Activated CD4-positive, alpha-beta T cell treated with anti-CD3 and anti-CD28 coated beads, Interleukin-2, amount 50 U/mL, for 24 hours (primary cell): ENCODE results near the gene KLF6.
A peak's percentile ranks its signal among the peaks of the same experiment; 100 is the strongest.

Experiments
- DNase-seq, 2 donors: peaks; one replicate each; pipeline ENCODE4 v3.0.0-alpha.2; 2020; ENCODE audit warnings: low read depth in 1 of 2, low spot score in 1 of 2

The KLF6 gene

GRCh38 chr10:3811291-3811870 is 26.4 kb upstream of the KLF6 start:
- peak in 1 of 2 donors; percentile 57 for DNase-seq

GRCh38 chr10:3808689-3809199 is 23.7 kb upstream of the KLF6 start:
- DNase-seq: no peak

- no peak for DNase-seq
Measured at GRCh38 chr10:3807928-3808496, 23.0 kb upstream of the KLF6 start.

DNA sequence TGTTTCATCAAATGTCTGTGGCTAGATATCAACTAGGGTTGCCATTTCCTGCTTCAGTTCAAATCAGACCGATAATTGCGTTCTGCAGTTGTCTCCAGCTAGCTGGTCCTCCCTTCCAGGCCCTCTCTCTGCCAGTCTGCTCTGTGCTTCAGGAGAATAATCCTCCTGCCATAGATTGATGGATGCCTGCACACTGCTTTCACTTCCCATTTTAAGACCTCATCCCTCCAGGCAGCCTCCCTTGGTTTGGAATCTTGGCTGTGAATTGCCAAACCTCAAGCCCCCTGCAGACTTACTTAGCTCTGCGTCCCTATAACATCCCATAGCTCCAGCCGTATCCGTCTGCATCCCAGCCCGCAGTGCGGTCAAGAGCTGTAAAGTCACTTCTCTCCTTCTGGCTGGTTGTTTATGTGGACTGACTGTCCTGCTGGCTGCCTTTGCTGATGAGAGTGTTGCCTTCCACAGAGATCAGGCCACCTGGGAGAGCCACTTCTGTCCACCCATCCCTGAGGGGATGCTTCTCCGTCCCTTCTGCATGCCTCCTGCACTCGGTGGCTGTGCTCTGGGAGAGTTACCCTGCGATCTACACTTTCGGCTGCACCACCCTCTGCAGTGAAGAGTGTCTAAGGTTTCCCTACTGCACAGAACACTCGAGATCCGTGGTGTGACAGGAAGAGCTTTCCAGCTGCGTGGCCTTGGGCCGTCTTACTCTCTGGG is 22.4 kb upstream of the KLF6 start:
- DNase-seq: no peak

DNA sequence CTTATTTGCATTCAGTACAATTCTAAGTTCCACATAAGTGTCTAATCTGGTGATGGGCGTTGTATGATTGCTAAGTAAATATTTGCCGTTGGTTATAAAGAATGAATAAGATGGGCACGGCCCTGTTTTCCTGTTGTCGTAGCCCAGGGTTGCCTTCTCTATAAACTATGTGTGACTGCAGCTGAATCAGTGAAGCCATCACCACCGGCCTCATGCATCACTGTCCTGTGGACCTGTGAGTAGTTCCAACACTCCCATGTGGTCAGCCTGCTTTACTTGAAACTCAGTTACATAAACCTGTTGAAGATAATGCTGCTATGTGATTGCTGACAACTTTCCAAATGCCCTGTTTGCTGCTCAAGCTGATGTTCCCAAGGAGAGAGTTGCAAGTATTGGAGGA is 21.6 kb upstream of the KLF6 start:
- no peak for DNase-seq

DNA sequence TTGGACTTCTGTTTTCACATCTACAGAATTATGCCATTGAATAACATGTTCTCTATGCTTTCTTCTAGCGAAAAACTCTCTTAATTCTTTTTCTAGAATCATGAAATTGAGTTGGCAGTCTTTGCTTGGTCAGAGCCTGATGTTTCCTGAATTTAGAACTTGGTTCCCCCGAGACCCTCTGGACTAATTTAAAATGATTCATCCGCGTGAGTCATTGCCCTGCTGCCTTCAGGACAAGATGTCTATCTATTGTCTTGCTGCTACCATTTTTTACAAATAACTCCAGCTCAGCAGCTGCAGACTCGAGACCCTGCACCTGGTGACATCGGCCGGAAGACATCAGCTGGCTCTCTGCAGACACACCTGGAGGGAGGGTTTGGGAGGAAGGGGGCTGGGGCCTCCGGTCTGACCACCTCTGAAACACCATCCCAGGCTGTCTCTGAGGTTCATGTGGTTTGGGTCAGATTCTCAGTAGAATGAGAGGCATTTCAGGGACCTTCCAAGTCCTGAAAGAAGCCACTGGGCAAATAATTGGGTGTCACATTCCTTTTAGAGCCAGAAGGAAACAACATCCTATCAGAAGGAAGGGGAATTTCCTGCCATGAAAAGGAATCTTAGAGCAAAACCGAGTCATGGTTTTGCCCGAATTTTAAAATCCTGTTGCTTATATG is 20.9 kb upstream of the KLF6 start:
- peak in 1 of 2 donors; percentile 41 for DNase-seq

DNA sequence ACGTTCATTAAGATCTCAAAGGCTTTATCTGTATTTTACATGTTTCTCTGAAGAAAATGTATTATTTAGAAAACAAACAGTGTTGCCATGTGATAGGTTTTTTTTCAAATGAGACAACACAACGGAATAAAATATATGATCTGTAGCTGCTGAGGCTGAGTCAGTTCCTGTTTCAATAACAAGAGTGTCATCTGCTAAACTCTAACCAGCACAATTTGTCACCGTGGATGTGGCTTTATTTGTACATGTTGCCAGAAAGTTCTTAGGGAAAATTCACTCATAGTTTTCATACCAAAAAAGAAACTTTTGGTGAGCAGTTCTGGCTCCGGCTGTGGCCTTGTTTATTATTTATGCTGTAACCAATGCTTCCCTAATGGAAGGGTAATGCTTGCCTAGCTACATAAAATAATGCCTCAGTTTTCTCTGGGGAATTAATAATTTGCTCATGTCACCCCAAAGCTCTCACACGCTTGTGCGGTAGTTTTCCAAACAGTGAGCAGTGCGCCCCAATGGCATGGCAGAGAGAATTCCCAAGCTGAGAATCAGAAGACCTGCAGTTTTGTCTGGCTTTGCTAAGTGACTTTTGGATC is 20.3 kb upstream of the KLF6 start:
- DNase-seq: peak in 1 of 2 donors; percentile 72

DNA sequence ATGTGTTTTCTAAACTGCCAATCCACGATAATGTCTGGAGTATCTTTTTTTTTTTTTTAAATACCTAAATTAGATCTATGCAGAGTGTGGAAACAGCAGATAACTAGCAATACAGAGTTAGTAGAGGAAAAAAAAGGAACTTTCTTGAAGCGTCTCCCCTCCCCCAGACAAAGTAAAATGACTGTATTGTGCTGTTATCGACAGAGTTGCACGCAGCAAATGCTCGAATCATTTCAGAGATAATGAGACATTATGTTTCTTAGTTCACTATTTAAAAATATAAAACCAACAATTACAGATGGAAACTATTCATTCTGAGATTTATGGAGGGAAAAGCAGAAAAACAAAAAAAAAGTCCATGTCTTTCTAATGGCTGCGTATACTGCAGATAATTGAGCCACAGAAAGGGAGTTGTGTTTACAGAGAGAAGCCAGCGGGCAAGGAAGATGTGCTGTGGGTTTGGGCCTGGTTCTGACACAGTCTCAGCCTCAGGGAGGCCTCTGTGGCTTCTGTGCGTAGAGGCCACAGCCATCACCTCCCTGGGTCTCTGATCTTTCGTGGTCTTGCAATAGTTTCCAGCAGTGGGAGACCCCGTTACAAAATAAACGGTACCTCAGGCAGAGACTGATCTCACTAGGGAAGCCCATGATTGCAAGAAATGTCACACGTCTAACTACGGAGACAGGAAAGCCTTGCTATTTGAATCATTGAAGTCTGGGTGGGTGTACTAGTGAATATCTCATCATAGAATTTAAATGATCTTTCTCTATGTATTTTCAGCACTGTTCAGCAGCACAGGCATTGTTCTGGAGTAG is 19.1 kb upstream of the KLF6 start:
- peak; percentile 42 to 68 for DNase-seq

- no peak for DNase-seq
Measured at GRCh38 chr10:3803295-3803926, 18.4 kb upstream of the KLF6 start.

DNA sequence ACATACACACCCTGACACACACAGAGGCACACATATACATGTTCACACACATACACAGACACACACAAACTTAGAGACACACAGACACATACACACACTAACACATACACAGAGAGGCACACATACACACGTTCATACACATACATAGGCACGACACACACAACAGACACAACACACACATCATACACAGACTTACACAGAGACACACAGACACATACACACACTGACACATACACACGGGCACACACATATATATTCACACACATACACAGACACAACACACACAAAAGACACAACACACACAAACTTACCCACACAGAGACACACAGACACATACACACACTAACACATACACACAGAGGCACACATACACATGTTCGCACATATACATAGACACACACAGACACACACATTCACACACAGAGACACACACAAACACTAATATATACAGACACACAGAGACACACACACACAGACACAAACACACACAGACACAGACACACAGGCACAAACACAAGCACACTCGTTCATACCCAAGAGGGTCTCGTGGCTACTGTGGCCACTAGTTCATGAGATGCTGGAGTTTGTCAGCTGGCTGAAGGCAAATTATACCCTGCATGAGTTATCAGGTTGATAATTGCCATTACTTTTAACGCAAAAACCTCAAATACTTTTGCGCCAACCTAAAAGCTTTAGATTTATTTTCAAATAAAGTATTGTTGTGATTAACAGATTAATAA is 17.7 kb upstream of the KLF6 start:
- DNase-seq: no peak

- DNase-seq: no peak
Measured at GRCh38 chr10:3801558-3802192, 16.7 kb upstream of the KLF6 start.

DNA sequence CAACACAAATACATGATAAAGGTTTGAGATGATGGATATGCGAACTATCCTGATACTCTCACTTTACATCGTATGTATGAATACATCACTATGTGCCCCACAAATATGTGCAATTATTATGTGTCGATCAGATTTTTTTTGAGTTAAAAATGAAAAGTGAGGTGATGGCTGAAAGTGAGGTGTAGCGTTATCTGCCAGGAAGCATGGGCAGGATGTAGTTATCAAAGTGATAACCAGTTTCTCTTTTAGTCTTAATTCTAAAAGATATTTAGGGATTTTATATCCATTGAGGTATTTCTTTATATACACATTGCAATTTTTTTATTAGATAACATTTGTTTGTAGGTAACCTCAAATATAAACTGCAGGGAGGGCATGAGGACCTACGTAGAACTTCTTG is 15.6 kb upstream of the KLF6 start:
- no peak for DNase-seq

- no peak for DNase-seq
Measured at GRCh38 chr10:3797750-3798149, 12.7 kb upstream of the KLF6 start.

- DNase-seq: no peak
Measured at GRCh38 chr10:3793553-3793952, 8.5 kb upstream of the KLF6 start.

- DNase-seq: no peak
Measured at GRCh38 chr10:3792710-3793219, 7.8 kb upstream of the KLF6 start.

- no peak for DNase-seq
Measured at GRCh38 chr10:3791974-3792633, 7.1 kb upstream of the KLF6 start.

- DNase-seq: no peak
Measured at GRCh38 chr10:3790858-3791257, 5.8 kb upstream of the KLF6 start.

- DNase-seq: no peak
Measured at GRCh38 chr10:3790272-3790671, 5.3 kb upstream of the KLF6 start.
